CD4-positive, alpha-beta T cell (primary cell): ENCODE results near the gene CD74. TPM values are rescaled to one million over a fixed set of nuclear protein-coding genes. Genes with fewer than 3 reads are reported as not detected.

ENCODE experiments used
- ATAC-seq: fragments of 200-7000 bp; cut with Tn5 transposase; one replicate; pipeline ENCODE4 v1.10.0; 2022; ENCODE audit warnings: mild to moderate bottlenecking; ENCODE audit not compliant: poor library complexity
- CTCF ChIA-PET: fragments of 350-600 bp; sonication (Branson Sonifier 250); formaldehyde crosslinking; loops from one replicate; lab custom pipeline; 2021; ENCODE audit warnings: antibody characterized with exemption, inconsistent platforms; lab: Charles Lee
- POLR2A ChIA-PET: fragments of 350-600 bp; sonication (Branson Sonifier 250); formaldehyde crosslinking; loops from one replicate; lab custom pipeline; 2021; ENCODE audit warnings: antibody characterized with exemption, inconsistent platforms; lab: Charles Lee
- DNase-seq, 14 experiments: peaks; one replicate each; pipeline ENCODE4 v3.0.0-alpha.2; 2013 to 2020; ENCODE audit warnings: mixed read lengths in 2 of 14
- H3K27ac ChIP-seq, 2 donors: one replicate each; pipeline versions ENCODE4 v1.5.1 to v1.7.0; 2013; ENCODE audit warnings: low read length in 2 of 2, low read depth in 1 of 2, mild to moderate bottlenecking in 1 of 2
- H3K27me3 ChIP-seq, 2 experiments: 1 replicate in 1 of 2; 2 replicates in 1 of 2; pipeline versions ENCODE4 v1.6.1 to v1.7.0; 2013; ENCODE audit warnings: low read length in 2 of 2, control low read depth in 1 of 2, mild to moderate bottlenecking in 1 of 2, moderate library complexity in 1 of 2; ENCODE audit not compliant: insufficient read depth in 2 of 2, control insufficient read depth in 1 of 2
- H3K36me3 ChIP-seq: one replicate; pipeline ENCODE4 v1.6.1; 2013; ENCODE audit warnings: low read length, control low read depth; ENCODE audit not compliant: insufficient read depth
- H3K4me1 ChIP-seq: one replicate; pipeline ENCODE4 v1.6.1; 2013; ENCODE audit warnings: low read length, control low read depth; ENCODE audit not compliant: insufficient read depth
- H3K4me3 ChIP-seq: one replicate; pipeline ENCODE4 v1.5.1; 2013; ENCODE audit warnings: mild to moderate bottlenecking, low read length, moderate library complexity
- H3K9me3 ChIP-seq, 2 experiments: 1 replicate in 1 of 2; 2 replicates in 1 of 2; pipeline versions ENCODE4 v1.6.1 to v1.7.0; 2013; ENCODE audit warnings: low read length in 2 of 2, mild to moderate bottlenecking in 2 of 2, control low read depth in 1 of 2, moderate library complexity in 1 of 2; ENCODE audit not compliant: control insufficient read depth in 1 of 2, insufficient read depth in 1 of 2
- H3K27ac Mint-ChIP-seq: one replicate; pipeline ENCODE4 v1.8.0; 2020; ENCODE audit warnings: mixed read lengths
- H3K27me3 Mint-ChIP-seq: one replicate; pipeline ENCODE4 v1.8.0; 2021; ENCODE audit warnings: mixed read lengths
- H3K36me3 Mint-ChIP-seq: one replicate; pipeline ENCODE4 v1.8.0; 2021; ENCODE audit warnings: low read depth, mixed read lengths
- H3K4me1 Mint-ChIP-seq: one replicate; pipeline ENCODE4 v1.8.0; 2021; ENCODE audit warnings: low read depth, mixed read lengths
- H3K4me3 Mint-ChIP-seq: one replicate; pipeline ENCODE4 v1.8.0; 2020; ENCODE audit warnings: mild to moderate bottlenecking, mixed read lengths
- H3K9me3 Mint-ChIP-seq: one replicate; pipeline ENCODE4 v1.8.0; 2020; ENCODE audit warnings: mixed read lengths
- CTCF ChIP-seq: fragments of 200-600 bp; IDR thresholded peaks from one replicate; pipeline ENCODE4 v1.8.0; 2022; ENCODE audit warnings: antibody characterized with exemption, mild to moderate bottlenecking
- intact Hi-C, 2 experiments: fragments of 100-400 bp; cut with DNase I in 1 of 2; cut with micrococcal nuclease in 1 of 2; formaldehyde crosslinking; loops; one replicate each; pipeline versions ENCODE4 v1.15.1 to v1.9.0; 2023 to 2025; cut with DNase I, micrococcal nuclease
- total RNA-seq, 174 experiments: library from RNA in 2 of 174; stranded (reverse) in 2 of 174; gene quantifications; one replicate each; pipeline ENCODE4 v1.2.3 and lab custom pipeline; 2021 to 2026

The CD74 gene
- total RNA-seq, 2 experiments from 2014 or later, result 299 to 303 TPM

- Mint-ChIP-seq H3K27ac (no peak overlapping the region), H3K4me1 (peaks cover 7% of the 10 kb centered on the region), H3K9me3 (no peaks in the 10 kb centered on the region), H3K4me3 (no peak overlapping the region), H3K36me3 (no peaks in the 10 kb centered on the region), H3K27me3 (no peaks in the 10 kb centered on the region)
- H3K4me3 ChIP-seq, result no peak overlapping the region
- H3K4me1 ChIP-seq, result peaks cover 8% of the 10 kb centered on the region
- H3K27me3 ChIP-seq, result no peaks in the 10 kb centered on the region
- POLR2A ChIA-PET, result no interaction called here
- H3K9me3 ChIP-seq, result no peaks in the 10 kb centered on the region
- no peak for ATAC-seq
- TF ChIP-seq CTCF, result no peak
- CTCF ChIA-PET, result no interaction called here
- DNase-seq, result no peak
- H3K36me3 ChIP-seq, result no peaks in the 10 kb centered on the region
- H3K27ac ChIP-seq, result no peak overlapping the region
- intact Hi-C loops, result loop anchor here in 1 of 2 experiments (5.0 kb wide), 1 partner anchor 74 kb away; the partner anchor contains the start of gene TCOF1
Measured at GRCh38 chr5:150431574-150431973, 18.9 kb upstream of the CD74 start.

DNA sequence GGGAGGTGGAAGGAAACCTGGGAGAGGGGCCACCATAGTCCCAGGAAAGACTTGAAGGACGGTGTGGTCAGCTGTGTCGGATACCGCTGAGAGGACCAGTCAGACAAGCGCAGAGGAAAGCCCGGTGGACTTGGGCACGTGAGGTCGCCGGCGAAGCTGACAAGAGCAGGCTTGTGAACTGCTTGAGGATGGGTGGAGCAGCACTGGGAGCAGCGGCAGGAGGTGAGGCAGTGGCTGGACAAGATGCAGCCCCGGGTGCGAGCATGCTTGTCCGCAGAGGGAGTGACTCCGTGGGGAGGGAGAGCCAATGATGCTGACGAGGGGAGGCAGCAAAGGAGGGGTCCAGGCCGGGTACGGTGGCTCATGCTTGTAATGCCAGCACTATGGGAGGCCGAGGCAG, 18.3 kb upstream of the CD74 start:
- CTCF ChIA-PET, result no interaction called here
- Histone ChIP-seq H3K27ac (no peak overlapping the region), H3K4me3 (no peak overlapping the region), H3K9me3 (no peaks in the 10 kb centered on the region), H3K4me1 (peaks cover 2% of the 10 kb centered on the region), H3K36me3 (no peaks in the 10 kb centered on the region), H3K27me3 (no peaks in the 10 kb centered on the region)
- POLR2A ChIA-PET, result no interaction called here
- no peak for TF ChIP-seq CTCF
- intact Hi-C loops, result loop anchor here in 1 of 2 experiments (5.0 kb wide), 1 partner anchor 74 kb away; the partner anchor contains the start of gene TCOF1
- DNase-seq (no peak), ATAC-seq (no peak)
- H3K27me3 Mint-ChIP-seq, result no peaks in the 10 kb centered on the region
- H3K4me1 Mint-ChIP-seq, result peaks cover 4% of the 10 kb centered on the region
- H3K27ac Mint-ChIP-seq, result no peak overlapping the region
- H3K4me3 Mint-ChIP-seq, result no peak overlapping the region
- no peaks in the 10 kb centered on the region for H3K36me3 Mint-ChIP-seq
- H3K9me3 Mint-ChIP-seq, result no peaks in the 10 kb centered on the region

- ATAC-seq, result no peak
- DNase-seq, result peak in 1 of 14 experiments; percentile 29
- no peaks in the 10 kb centered on the region for H3K4me1 Mint-ChIP-seq
- ChIA-PET POLR2A (no interaction called here), CTCF (no interaction called here)
- no peaks in the 10 kb centered on the region for H3K9me3 ChIP-seq
- no peaks in the 10 kb centered on the region for H3K36me3 ChIP-seq
- no peak overlapping the region for H3K27ac ChIP-seq
- H3K27me3 ChIP-seq, result no peaks in the 10 kb centered on the region
- no peaks in the 10 kb centered on the region for H3K9me3 Mint-ChIP-seq
- H3K36me3 Mint-ChIP-seq, result no peaks in the 10 kb centered on the region
- TF ChIP-seq CTCF, result no peak
- H3K4me3 ChIP-seq, result no peak overlapping the region
- intact Hi-C loops, result no loop called here
- no peak overlapping the region for H3K4me3 Mint-ChIP-seq
- no peaks in the 10 kb centered on the region for H3K27me3 Mint-ChIP-seq
- H3K4me1 ChIP-seq, result no peaks in the 10 kb centered on the region
- H3K27ac Mint-ChIP-seq, result no peak overlapping the region
Measured at GRCh38 chr5:150429410-150429873, 16.7 kb upstream of the CD74 start.
